Measurements from ENCODE around the gene TENT5C. TPM values are rescaled to one million over a fixed set of nuclear protein-coding genes. Genes with fewer than 3 reads are reported as not detected.

TENT5C gene
- total RNA-seq, 1 donor: 69.2 TPM

GRCh38 chr1:117641536-117641935 lies 35.7 kb downstream of the TENT5C start:
- no peaks in the 10 kb centered on the region for H3K27me3 ChIP-seq (ENCODE audit: insufficient read depth, low read length)
- H3K9me3 ChIP-seq (ENCODE audit: low read depth, low read length): no peaks in the 10 kb centered on the region
- no peak overlapping the region for H3K4me3 ChIP-seq (ENCODE audit: low read length)
- peaks cover 21% of the 10 kb centered on the region for H3K4me1 ChIP-seq (ENCODE audit: insufficient read depth, low read length)

GRCh38 chr1:117642963-117643362 lies 37.1 kb downstream of the TENT5C start:
- Histone ChIP-seq H3K27me3 (ENCODE audit: insufficient read depth, low read length) (no peaks in the 10 kb centered on the region), H3K4me1 (ENCODE audit: insufficient read depth, low read length) (peaks cover 10% of the 10 kb centered on the region), H3K4me3 (ENCODE audit: low read length) (no peak overlapping the region), H3K9me3 (ENCODE audit: low read depth, low read length) (no peaks in the 10 kb centered on the region)

GRCh38 chr1:117643601-117644000 lies 37.8 kb downstream of the TENT5C start:
- Histone ChIP-seq H3K4me3 (ENCODE audit: low read length) (no peak overlapping the region), H3K9me3 (ENCODE audit: low read depth, low read length) (no peaks in the 10 kb centered on the region), H3K4me1 (ENCODE audit: insufficient read depth, low read length) (peaks cover 10% of the 10 kb centered on the region), H3K27me3 (ENCODE audit: insufficient read depth, low read length) (no peaks in the 10 kb centered on the region)

- Histone ChIP-seq H3K9me3 (ENCODE audit: low read depth, low read length) (no peaks in the 10 kb centered on the region), H3K4me3 (ENCODE audit: low read length) (no peak overlapping the region), H3K27me3 (ENCODE audit: insufficient read depth, low read length) (no peaks in the 10 kb centered on the region), H3K4me1 (ENCODE audit: insufficient read depth, low read length) (peaks cover 10% of the 10 kb centered on the region)
Observed at GRCh38 chr1:117644696-117645311, 39.0 kb downstream of the TENT5C start.

GRCh38 chr1:117645343-117645742 lies 39.5 kb downstream of the TENT5C start:
- H3K4me1 ChIP-seq (ENCODE audit: insufficient read depth, low read length): peaks cover 10% of the 10 kb centered on the region
- H3K27me3 ChIP-seq (ENCODE audit: insufficient read depth, low read length): no peaks in the 10 kb centered on the region
- H3K4me3 ChIP-seq (ENCODE audit: low read length): no peak overlapping the region
- no peaks in the 10 kb centered on the region for H3K9me3 ChIP-seq (ENCODE audit: low read depth, low read length)

GRCh38 chr1:117646007-117646811 lies 40.4 kb downstream of the TENT5C start:
- Histone ChIP-seq H3K4me1 (ENCODE audit: insufficient read depth, low read length) (peaks cover 10% of the 10 kb centered on the region), H3K4me3 (ENCODE audit: low read length) (no peak overlapping the region), H3K9me3 (ENCODE audit: low read depth, low read length) (no peaks in the 10 kb centered on the region), H3K27me3 (ENCODE audit: insufficient read depth, low read length) (no peaks in the 10 kb centered on the region)

GRCh38 chr1:117646956-117647355 lies 41.1 kb downstream of the TENT5C start:
- Histone ChIP-seq H3K27me3 (ENCODE audit: insufficient read depth, low read length) (no peaks in the 10 kb centered on the region), H3K9me3 (ENCODE audit: low read depth, low read length) (no peaks in the 10 kb centered on the region), H3K4me3 (ENCODE audit: low read length) (no peak overlapping the region), H3K4me1 (ENCODE audit: insufficient read depth, low read length) (peaks cover 15% of the 10 kb centered on the region)

GRCh38 chr1:117648015-117648414 lies 42.2 kb downstream of the TENT5C start:
- Histone ChIP-seq H3K4me3 (ENCODE audit: low read length) (no peak overlapping the region), H3K9me3 (ENCODE audit: low read depth, low read length) (no peaks in the 10 kb centered on the region), H3K27me3 (ENCODE audit: insufficient read depth, low read length) (no peaks in the 10 kb centered on the region), H3K4me1 (ENCODE audit: insufficient read depth, low read length) (peaks cover 26% of the 10 kb centered on the region)

GRCh38 chr1:117650840-117651568 lies 45.2 kb downstream of the TENT5C start:
- Histone ChIP-seq H3K4me3 (ENCODE audit: low read length) (no peak overlapping the region), H3K27me3 (ENCODE audit: insufficient read depth, low read length) (no peaks in the 10 kb centered on the region), H3K4me1 (ENCODE audit: insufficient read depth, low read length) (peaks cover 46% of the 10 kb centered on the region), H3K9me3 (ENCODE audit: low read depth, low read length) (no peaks in the 10 kb centered on the region)

- H3K9me3 ChIP-seq (ENCODE audit: low read depth, low read length): no peaks in the 10 kb centered on the region
- no peak overlapping the region for H3K4me3 ChIP-seq (ENCODE audit: low read length)
- no peaks in the 10 kb centered on the region for H3K27me3 ChIP-seq (ENCODE audit: insufficient read depth, low read length)
- H3K4me1 ChIP-seq (ENCODE audit: insufficient read depth, low read length): peaks cover 52% of the 10 kb centered on the region
Observed at GRCh38 chr1:117651616-117652015, 45.8 kb downstream of the TENT5C start.

- no peak overlapping the region for H3K4me3 ChIP-seq (ENCODE audit: low read length)
- H3K9me3 ChIP-seq (ENCODE audit: low read depth, low read length): no peaks in the 10 kb centered on the region
- peaks cover 60% of the 10 kb centered on the region for H3K4me1 ChIP-seq (ENCODE audit: insufficient read depth, low read length)
- H3K27me3 ChIP-seq (ENCODE audit: insufficient read depth, low read length): no peaks in the 10 kb centered on the region
Observed at GRCh38 chr1:117652421-117652820, 46.6 kb downstream of the TENT5C start.

GRCh38 chr1:117653195-117653594 lies 47.3 kb downstream of the TENT5C start:
- Histone ChIP-seq H3K27me3 (ENCODE audit: insufficient read depth, low read length) (no peaks in the 10 kb centered on the region), H3K4me1 (ENCODE audit: insufficient read depth, low read length) (peaks cover 65% of the 10 kb centered on the region), H3K4me3 (ENCODE audit: low read length) (no peak overlapping the region), H3K9me3 (ENCODE audit: low read depth, low read length) (no peaks in the 10 kb centered on the region)

GRCh38 chr1:117653732-117654492 lies 48.1 kb downstream of the TENT5C start:
- H3K9me3 ChIP-seq (ENCODE audit: low read depth, low read length): no peaks in the 10 kb centered on the region
- H3K27me3 ChIP-seq (ENCODE audit: insufficient read depth, low read length): no peaks in the 10 kb centered on the region
- no peak overlapping the region for H3K4me3 ChIP-seq (ENCODE audit: low read length)
- H3K4me1 ChIP-seq (ENCODE audit: insufficient read depth, low read length): peaks cover 72% of the 10 kb centered on the region

- peaks cover 80% of the 10 kb centered on the region for H3K4me1 ChIP-seq (ENCODE audit: insufficient read depth, low read length)
- H3K27me3 ChIP-seq (ENCODE audit: insufficient read depth, low read length): no peaks in the 10 kb centered on the region
- H3K4me3 ChIP-seq (ENCODE audit: low read length): no peak overlapping the region
- H3K9me3 ChIP-seq (ENCODE audit: low read depth, low read length): no peaks in the 10 kb centered on the region
Observed at GRCh38 chr1:117654493-117655219, 48.8 kb downstream of the TENT5C start.

All from mononuclear cell (primary cell).